NCI-H2029 (cell line): ENCODE results near the gene KIAA1958.

ENCODE experiments used
- DNase-seq: peaks from one replicate; lab custom pipeline; 2025; lab: John Stamatoyannopoulos, UW

Gene KIAA1958

GRCh38 chr9:112605518-112605917, 118.9 kb downstream of the KIAA1958 start:
- DNase-seq = no peak

DNA sequence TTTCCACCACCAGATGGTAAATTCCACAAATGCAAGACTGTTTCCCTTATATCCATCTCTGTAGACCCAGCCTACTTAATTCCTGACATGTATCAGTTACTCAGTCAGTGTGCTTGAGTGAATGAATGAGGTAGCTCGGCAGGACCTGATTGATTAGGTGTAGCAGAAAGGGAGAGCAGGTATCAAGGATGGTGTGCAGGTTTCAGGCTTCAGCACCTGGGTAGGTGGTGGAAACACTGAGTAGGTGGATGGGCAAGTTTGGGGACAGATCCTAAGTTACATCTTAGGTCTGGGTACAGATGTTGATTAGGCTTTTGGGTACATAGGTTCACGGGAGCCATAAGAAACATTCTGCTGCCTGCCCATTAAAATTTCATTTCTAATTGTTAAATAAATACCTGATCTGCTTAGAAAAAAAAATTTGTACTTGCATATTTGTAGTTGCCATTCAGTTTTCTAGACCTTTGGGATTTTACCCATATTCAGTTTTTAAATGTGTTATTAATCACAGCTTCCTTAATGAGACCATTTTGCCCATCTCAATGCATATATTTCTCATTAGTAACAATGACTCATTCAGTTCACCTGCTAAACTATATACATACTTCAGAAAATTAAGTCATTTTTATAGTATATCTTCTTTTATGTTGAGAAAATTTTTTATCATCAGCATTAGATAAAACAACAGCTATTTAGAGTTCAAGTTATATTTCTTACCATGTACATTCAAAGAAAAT, 119.5 kb downstream of the KIAA1958 start:
- no peak for DNase-seq

GRCh38 chr9:112608851-112609250, 122.2 kb downstream of the KIAA1958 start:
- DNase-seq = no peak

GRCh38 chr9:112615584-112616266, 129.1 kb downstream of the KIAA1958 start:
- DNase-seq = no peak

DNA sequence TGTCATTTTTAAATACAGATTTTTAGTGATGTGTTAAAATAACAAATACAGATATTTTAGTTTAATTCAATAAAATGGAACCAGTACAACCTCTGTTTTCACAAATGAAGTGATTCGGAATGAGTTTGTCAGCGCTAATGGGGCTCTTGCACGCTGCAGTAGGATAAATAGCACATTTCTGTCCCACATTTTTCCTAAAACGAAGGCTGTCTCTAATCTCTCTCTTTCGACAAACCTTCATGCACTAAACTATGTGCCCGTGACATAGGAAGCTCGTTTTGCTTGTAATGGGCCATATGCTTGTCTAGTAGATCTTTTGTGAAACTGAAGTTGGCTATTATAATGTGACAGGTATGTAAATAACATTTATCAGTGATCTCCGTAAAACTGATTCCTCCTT, 130.7 kb downstream of the KIAA1958 start:
- no peak for DNase-seq

- DNase-seq = no peak
Measured at GRCh38 chr9:112618385-112619009, 131.9 kb downstream of the KIAA1958 start.

GRCh38 chr9:112620388-112620787, 133.8 kb downstream of the KIAA1958 start:
- DNase-seq = no peak

- no peak for DNase-seq
Measured at GRCh38 chr9:112621018-112621655, 134.5 kb downstream of the KIAA1958 start.

GRCh38 chr9:112623198-112623597, 136.6 kb downstream of the KIAA1958 start:
- no peak for DNase-seq

GRCh38 chr9:112624711-112625707, 138.4 kb downstream of the KIAA1958 start:
- no peak for DNase-seq

DNA sequence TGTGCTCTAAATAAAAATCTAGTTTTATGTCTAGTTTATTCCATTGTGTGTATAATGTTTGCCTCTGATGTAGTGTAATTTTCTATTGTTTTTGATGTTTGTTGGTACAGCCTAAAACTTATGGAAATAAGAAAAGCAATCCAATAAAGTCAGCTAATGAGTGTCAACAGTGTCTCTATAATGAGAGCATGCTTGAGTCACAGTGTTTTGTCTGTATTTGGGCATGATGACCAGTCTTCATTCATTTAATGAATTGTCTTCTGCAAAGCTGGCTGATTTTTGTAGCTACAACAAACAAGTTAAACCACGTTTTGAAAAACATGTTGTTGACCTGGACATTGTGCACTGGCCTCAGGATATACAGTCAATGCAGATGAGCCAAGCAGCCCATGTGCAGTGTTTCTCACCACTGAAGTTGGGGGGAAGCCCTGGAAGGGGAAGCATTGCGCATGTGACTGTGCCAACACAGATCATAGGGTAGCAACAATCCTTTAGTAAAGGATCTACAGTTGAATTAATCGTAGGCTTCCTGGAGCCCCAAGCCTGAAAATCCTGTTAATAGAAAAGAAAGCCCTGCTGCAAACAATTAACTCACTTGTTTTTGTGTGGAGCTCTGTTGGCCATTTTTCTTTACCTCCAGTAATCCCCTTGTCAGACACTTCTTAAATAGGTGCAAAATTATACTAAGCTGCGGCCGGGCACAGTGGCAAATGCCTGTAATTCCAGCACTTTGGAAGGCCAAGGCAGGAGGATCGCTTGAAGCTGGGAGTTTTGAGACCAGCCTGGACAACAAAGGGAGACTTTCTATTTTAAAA, 143.3 kb downstream of the KIAA1958 start:
- no peak for DNase-seq

DNA sequence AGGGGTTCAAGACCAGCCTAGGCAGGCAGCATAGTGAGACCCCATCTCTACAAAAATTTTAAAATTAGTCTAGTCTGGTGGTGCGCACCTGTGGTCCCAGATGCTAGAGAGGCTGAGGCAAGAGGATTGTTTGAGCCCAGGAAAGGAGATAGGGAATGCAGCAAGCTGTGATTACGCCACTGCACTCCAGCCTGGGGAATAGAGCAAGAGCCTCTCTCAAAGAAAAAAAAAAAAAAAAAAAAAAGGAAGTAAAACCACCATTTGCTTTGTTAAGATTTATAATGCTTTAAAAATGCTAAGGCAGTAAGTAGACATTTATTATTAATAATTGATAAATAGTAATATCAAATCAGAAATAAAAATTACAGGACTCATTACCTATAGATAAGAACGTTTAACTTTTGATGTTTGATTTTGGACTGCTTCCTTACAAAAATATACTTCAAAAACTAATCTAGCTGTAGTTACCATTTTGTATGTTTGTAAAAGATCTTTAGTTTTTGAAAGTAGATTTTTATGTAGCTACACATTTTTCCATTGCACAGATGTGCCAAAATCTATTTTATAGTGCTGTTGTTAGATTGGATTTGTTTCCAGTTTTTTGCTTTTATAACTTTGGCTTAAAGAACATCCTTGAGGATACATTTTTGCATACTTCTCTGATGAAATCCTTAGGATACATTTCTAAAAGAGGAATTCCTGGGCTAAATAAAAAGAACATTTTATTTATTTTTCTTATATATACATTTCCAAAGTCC, 144.9 kb downstream of the KIAA1958 start:
- DNase-seq = no peak

- DNase-seq = no peak
Measured at GRCh38 chr9:112640311-112640710, 153.7 kb downstream of the KIAA1958 start.

DNA sequence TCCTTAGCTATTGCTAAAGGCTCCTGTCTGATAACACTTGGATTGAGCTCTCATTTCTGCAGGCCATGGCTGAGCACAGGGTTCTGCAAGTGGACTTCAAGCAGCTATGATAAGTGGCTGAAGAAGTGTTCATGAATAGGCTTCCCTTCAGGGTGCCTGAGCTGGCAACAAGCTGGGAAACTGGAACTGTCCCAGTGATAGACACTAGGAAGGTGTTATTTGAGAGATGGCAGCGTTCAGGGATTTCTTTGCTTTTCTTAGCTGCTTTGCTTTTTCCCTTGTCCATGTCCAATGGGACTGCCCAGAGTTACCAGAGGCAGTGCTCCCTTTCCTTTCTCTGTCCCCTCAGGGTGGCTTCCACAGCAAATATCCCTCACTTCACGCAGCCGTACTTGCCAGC, 155.5 kb downstream of the KIAA1958 start:
- no peak for DNase-seq

DNA sequence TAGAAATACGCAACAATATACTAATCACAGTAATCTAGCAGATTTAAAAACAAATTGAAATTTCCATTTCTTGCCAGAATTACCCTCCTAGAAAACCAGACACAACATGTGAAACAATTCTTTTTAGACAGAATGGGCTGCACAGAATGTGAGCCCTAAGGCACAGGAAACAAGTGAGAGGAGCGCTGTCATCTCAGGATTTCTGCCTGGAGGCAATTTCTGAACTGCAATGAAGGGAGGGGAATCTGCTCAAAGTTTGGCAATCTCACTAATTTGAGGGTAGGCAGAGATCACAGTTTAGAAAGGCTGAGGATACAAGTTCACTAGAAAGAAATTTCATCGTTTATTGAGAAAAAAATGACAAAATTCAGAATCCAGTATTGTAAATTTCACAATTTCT, 161.0 kb downstream of the KIAA1958 start:
- DNase-seq = no peak

DNA sequence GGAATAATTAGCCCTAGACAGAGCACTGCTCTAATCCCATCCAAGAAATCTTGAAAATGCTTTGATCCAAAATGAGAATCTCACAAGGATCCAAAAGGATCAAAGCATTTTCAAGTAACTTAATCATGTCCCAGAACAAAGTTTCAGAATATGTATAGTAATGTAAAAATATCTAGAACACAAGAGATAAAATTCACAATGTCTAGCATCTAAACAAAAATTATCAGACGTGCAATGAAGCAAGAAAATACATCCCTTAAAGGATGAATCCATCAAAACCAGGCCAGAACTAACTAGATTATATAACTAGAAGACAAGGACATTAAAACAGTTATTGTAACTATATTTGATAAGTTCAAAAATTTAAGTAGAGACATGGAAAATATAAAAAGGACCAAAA, 162.0 kb downstream of the KIAA1958 start:
- no peak for DNase-seq

GRCh38 chr9:112654282-112654681, 167.7 kb downstream of the KIAA1958 start:
- DNase-seq = no peak

- DNase-seq = no peak
Measured at GRCh38 chr9:112655668-112656067, 169.0 kb downstream of the KIAA1958 start.

- no peak for DNase-seq
Measured at GRCh38 chr9:112659906-112660305, 173.3 kb downstream of the KIAA1958 start.

GRCh38 chr9:112663681-112664080, 177.1 kb downstream of the KIAA1958 start:
- DNase-seq = no peak
